Transverse colon (tissue), 4 donors: ENCODE measurements around the gene SYNE2. TPM values are rescaled to one million over a fixed set of nuclear protein-coding genes. Genes with fewer than 3 reads are reported as not detected.
A peak's percentile ranks its signal among the peaks of the same experiment; 100 is the strongest.

Experiments
- DNase-seq: peaks from one replicate; pipeline ENCODE4 v3.0.0-alpha.2; 2019
- H3K27ac ChIP-seq, 4 donors: fragments of 200-600 bp; sonication (generic); 2 replicates each; pipeline ENCODE4 v1.5.1; 2016 to 2018; ENCODE audit warnings: inconsistent platforms in 4 of 4
- H3K27me3 ChIP-seq: fragments of 200-600 bp; sonication (generic); 2 replicates; pipeline ENCODE4 v1.5.1; 2017; ENCODE audit warnings: inconsistent platforms
- H3K36me3 ChIP-seq, 4 donors: fragments of 200-600 bp; sonication (generic); 2 replicates each; pipeline ENCODE4 v1.5.1; 2017 to 2019; ENCODE audit warnings: inconsistent platforms in 4 of 4
- H3K4me1 ChIP-seq, 4 donors: fragments of 200-600 bp; sonication (generic); 2 replicates each; pipeline ENCODE4 v1.5.1; 2017 to 2020; ENCODE audit warnings: inconsistent platforms in 4 of 4
- H3K4me3 ChIP-seq, 4 donors: fragments of 200-600 bp; sonication (generic); 1 replicate in 1 of 4; 2 replicates in 3 of 4; pipeline versions ENCODE4 v1.5.1 to v1.6.1; 2017 to 2019; ENCODE audit warnings: inconsistent platforms in 4 of 4
- H3K9me3 ChIP-seq, 2 donors: fragments of 200-600 bp; sonication (generic); 2 replicates each; pipeline ENCODE4 v1.5.1; 2017 to 2019; ENCODE audit warnings: inconsistent platforms in 2 of 2
- CTCF ChIP-seq, 5 experiments: fragments of 200-600 bp in 3 of 5; fragments of 450-650 bp in 2 of 5; sonication (generic) in 3 of 5; IDR thresholded peaks; 1 replicate in 2 of 5; 2 replicates in 3 of 5; pipeline ENCODE4 v1.5.1; 2016 to 2017; ENCODE audit warnings: antibody characterized with exemption in 5 of 5, inconsistent platforms in 3 of 5, mild to moderate bottlenecking in 2 of 5, moderate library complexity in 1 of 5
- EP300 ChIP-seq: sonication (generic); formaldehyde crosslinking; IDR thresholded peaks from one replicate; pipeline ENCODE4 v1.6.1; 2017; ENCODE audit warnings: antibody characterized with exemption, low read depth
- POLR2A ChIP-seq: fragments of 450-650 bp; IDR thresholded peaks from one replicate; pipeline ENCODE4 v1.6.1; 2016; ENCODE audit warnings: antibody characterized with exemption, mild to moderate bottlenecking, moderate library complexity
- POLR2AphosphoS5 ChIP-seq, 3 donors: sonication (generic); formaldehyde crosslinking; IDR thresholded peaks; one replicate each; pipeline ENCODE4 v1.6.1; 2016; ENCODE audit warnings: antibody characterized with exemption in 3 of 3
- WGBS, 2 donors: methylation state at CpG; one replicate each; pipeline ENCODE4 v1.1.5; 2018; ENCODE audit warnings: low coverage in 1 of 2; 5-methylcytosine and 5-hydroxymethylcytosine counted together
- in situ Hi-C, 4 donors: fragments of 200-750 bp; cut with MboI; loops; one replicate each; pipeline versions ENCODE4 v1.15.0 to v1.15.1; 2017; ENCODE audit warnings: low sequenced_read_pairs in 3 of 4, low pct_ligation_motif_present in 1 of 4, low pct_unique_long_range_greater_than_20kb in 1 of 4
- intact Hi-C: fragments of 100-400 bp; cut with DNase I; formaldehyde crosslinking; loops from one replicate; pipeline ENCODE4 v1.15.1; 2023; ENCODE audit warnings: low total_unique reads
- total RNA-seq, 4 donors: library from RNA; depleted of rRNA; stranded (reverse); fragments of >200 nt; gene quantifications; one replicate each; pipeline ENCODE4 v1.1.0, GENCODE V29; 2016

SYNE2 gene
- total RNA-seq, 4 donors from 2014 or later = 242 to 491 (median 304) TPM

DNA sequence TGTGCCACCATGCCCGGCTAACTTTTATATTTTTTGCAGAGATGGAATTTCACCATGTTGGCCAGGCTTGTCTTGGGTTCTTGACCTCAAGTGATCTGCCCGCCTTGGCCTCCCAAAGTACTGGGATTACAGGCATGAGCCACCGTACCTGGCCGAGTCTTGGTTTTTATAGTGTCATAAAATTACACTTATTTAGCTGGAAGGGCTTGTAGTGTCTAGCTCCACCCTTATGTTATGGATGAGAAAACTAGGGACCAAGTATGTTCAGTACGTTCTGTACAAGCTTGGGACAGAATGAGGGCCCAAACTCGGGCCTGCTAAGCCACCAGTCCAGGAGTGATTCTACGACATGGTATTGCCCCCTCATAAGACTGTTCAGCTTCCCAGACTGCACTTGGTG is 35.1 kb downstream of the SYNE2 start:
- in situ Hi-C loops (no loop called here), intact Hi-C loops (no loop called here)
- no peak overlapping the region for H3K4me3 ChIP-seq
- no peak for TF ChIP-seq EP300
- no peak for TF ChIP-seq POLR2A
- TF ChIP-seq CTCF (IDR thresholded peaks at IDR 0.05) = no peak
- TF ChIP-seq POLR2AphosphoS5 (IDR thresholded peaks at IDR 0.05) = no peak
- H3K27ac ChIP-seq = peak overlapping the region in 1 of 4 donors; percentile 46
- no peak for DNase-seq
- H3K4me1 ChIP-seq = peaks cover 7 to 40% (median 23%) of the 10 kb centered on the region in 4 donors
- no peaks in the 10 kb centered on the region for H3K9me3 ChIP-seq
- H3K36me3 ChIP-seq = no peaks in the 10 kb centered on the region
- 77% methylated on average over 7 of the region's 7 CpGs; no CpG with 5 or more reads in 1 of the 2 donors for WGBS, 2 donors
- no peaks in the 10 kb centered on the region for H3K27me3 ChIP-seq

DNA sequence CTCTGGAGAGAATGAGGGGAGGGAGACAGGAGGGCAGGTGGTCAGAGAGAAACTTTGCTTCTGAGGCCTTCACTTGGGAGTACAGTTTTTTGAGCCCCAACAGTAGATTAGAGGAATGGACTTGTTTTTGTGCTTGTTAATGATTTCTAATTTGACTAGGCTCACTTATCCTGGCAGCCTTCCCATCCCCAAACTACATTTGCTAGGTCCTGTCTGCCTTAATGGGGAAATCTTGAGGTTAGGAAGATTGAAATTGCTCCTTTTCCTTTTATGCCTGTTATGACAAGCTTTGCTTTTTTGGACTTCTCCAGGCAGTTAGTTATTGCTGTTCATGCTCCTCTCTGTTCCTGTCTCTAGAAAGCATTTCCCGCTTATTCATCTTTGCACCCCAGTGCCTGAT is 37.7 kb downstream of the SYNE2 start:
- intact Hi-C loops = no loop called here
- no peak for DNase-seq
- Histone ChIP-seq H3K27me3 (no peaks in the 10 kb centered on the region), H3K27ac (peak overlapping the region; percentile 1 to 30 (median 20)), H3K9me3 (no peaks in the 10 kb centered on the region), H3K4me1 (peaks cover 7 to 60% (median 35%) of the 10 kb centered on the region in 4 donors), H3K4me3 (no peak overlapping the region), H3K36me3 (no peaks in the 10 kb centered on the region)
- in situ Hi-C loops = no loop called here
- no peak for TF ChIP-seq POLR2AphosphoS5 (IDR thresholded peaks at IDR 0.05)
- TF ChIP-seq CTCF (IDR thresholded peaks at IDR 0.05) = no peak
- TF ChIP-seq POLR2A = no peak
- TF ChIP-seq EP300 = no peak
- 40 to 88% methylated on average over 1 of the region's 1 CpG for WGBS, 2 donors

- DNase-seq = no peak
- WGBS, 2 donors = 29 to 42% methylated on average over 5 to 10 of the region's 10 CpGs
- intact Hi-C loops (no loop called here), in situ Hi-C loops (no loop called here)
- no peaks in the 10 kb centered on the region for H3K9me3 ChIP-seq
- H3K4me3 ChIP-seq = no peak overlapping the region
- TF ChIP-seq CTCF (IDR thresholded peaks at IDR 0.05) = no peak
- peak in 1 of 3 donors; percentile 13 for TF ChIP-seq POLR2AphosphoS5 (IDR thresholded peaks at IDR 0.05)
- H3K27me3 ChIP-seq = no peaks in the 10 kb centered on the region
- H3K36me3 ChIP-seq = no peaks in the 10 kb centered on the region
- H3K4me1 ChIP-seq = peaks cover 7 to 68% (median 41%) of the 10 kb centered on the region in 4 donors
- peak overlapping the region; percentile 1 to 37 (median 35) for H3K27ac ChIP-seq
These were observed 38.6 kb downstream of the SYNE2 start for GRCh38 chr14:63891148-63891975.

DNA sequence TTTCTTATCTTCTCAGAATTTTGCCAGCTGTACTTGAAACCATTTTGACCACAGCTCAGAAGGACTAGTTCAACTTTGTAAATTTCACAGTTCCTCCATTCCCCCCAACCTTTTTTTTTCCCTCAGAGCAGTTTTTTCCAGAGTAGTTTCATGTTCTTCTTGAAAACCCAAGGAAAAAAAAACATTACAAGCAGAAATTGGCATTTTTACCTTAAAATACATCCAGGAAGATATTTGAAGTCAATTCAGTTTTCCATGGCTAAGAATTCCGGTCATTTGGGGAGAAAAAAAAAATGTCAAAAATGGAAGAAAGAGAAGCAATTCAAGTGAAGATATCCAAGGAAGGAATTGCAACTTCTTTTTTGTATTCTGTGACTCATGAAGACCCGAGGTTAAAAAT is 39.5 kb downstream of the SYNE2 start:
- in situ Hi-C loops = no loop called here
- H3K4me1 ChIP-seq = peaks cover 13 to 73% (median 48%) of the 10 kb centered on the region in 4 donors
- intact Hi-C loops = no loop called here

More for the DNA sequence above, 39.5 kb downstream of the SYNE2 start:
- Histone ChIP-seq H3K4me3 (no peak overlapping the region), H3K36me3 (no peaks in the 10 kb centered on the region), H3K9me3 (no peaks in the 10 kb centered on the region), H3K27me3 (no peaks in the 10 kb centered on the region), H3K27ac (peak overlapping the region in 2 of 4 donors; percentile 34 to 36)
- TF ChIP-seq POLR2AphosphoS5 (IDR thresholded peaks at IDR 0.05) (no peak), EP300 (no peak), CTCF (IDR thresholded peaks at IDR 0.05) (no peak), POLR2A (no peak)
- DNase-seq = no peak
- WGBS, 2 donors = 65 to 80% methylated on average over 2 of the region's 2 CpGs
